ENCODE data around the gene LNX2.

Gene LNX2

GRCh38 chr13:27528908-27529307, 91.4 kb downstream of the LNX2 start:
- H4K20me1 ChIP-seq (ENCODE audit: low read depth, low read length) = no peaks in the 10 kb centered on the region
- H3K9ac ChIP-seq (ENCODE audit: low read length) = no peak overlapping the region
- no peak overlapping the region for H3K27ac ChIP-seq (ENCODE audit: low read depth, low read length)
- H3K9me2 ChIP-seq (replicated peaks; ENCODE audit: insufficient read depth, low read length) = no peaks in the 10 kb centered on the region
- no peaks in the 10 kb centered on the region for H3K79me2 ChIP-seq (ENCODE audit: insufficient read depth, low read length)
- no peaks in the 10 kb centered on the region for H3F3A ChIP-seq (ENCODE audit: insufficient read depth)
- no peaks in the 10 kb centered on the region for H3K27me3 ChIP-seq (ENCODE audit: low read length)
- TF ChIP-seq EZH2phosphoT487 (conservative IDR thresholded peaks at IDR 0.05; ENCODE audit: low read length) = no peak
- TF ChIP-seq CTCF (IDR thresholded peaks at IDR 0.05; ENCODE audit: insufficient read depth, low read length, poor library complexity, severe bottlenecking) = no peak
- no peak overlapping the region for H2AFZ ChIP-seq (ENCODE audit: low read depth, low read length, severe bottlenecking)
- no peak overlapping the region for H3K4me3 ChIP-seq (ENCODE audit: insufficient read depth, low read length, poor library complexity, severe bottlenecking)
- no peaks in the 10 kb centered on the region for H3K36me3 ChIP-seq (ENCODE audit: low read length)
- no peaks in the 10 kb centered on the region for H3K9me3 ChIP-seq (ENCODE audit: insufficient read depth, low read length)
- H3K4me2 ChIP-seq (ENCODE audit: low read depth, low read length, poor library complexity, severe bottlenecking) = no peak overlapping the region

GRCh38 chr13:27526516-27526915, 93.8 kb downstream of the LNX2 start:
- H3K4me3 ChIP-seq (ENCODE audit: insufficient read depth, low read length, poor library complexity, severe bottlenecking) = no peak overlapping the region
- no peaks in the 10 kb centered on the region for H3K36me3 ChIP-seq (ENCODE audit: low read length)

GRCh38 chr13:27524981-27525975, 95.1 kb downstream of the LNX2 start:
- H3K79me2 ChIP-seq (ENCODE audit: insufficient read depth, low read length) = no peaks in the 10 kb centered on the region
- H3K36me3 ChIP-seq (ENCODE audit: low read length) = no peaks in the 10 kb centered on the region
- no peak overlapping the region for H2AFZ ChIP-seq (ENCODE audit: low read depth, low read length, severe bottlenecking)
- no peak overlapping the region for H3K27ac ChIP-seq (ENCODE audit: low read depth, low read length)
- no peaks in the 10 kb centered on the region for H3K9me3 ChIP-seq (ENCODE audit: insufficient read depth, low read length)
- H3F3A ChIP-seq (ENCODE audit: insufficient read depth) = no peaks in the 10 kb centered on the region
- H3K4me2 ChIP-seq (ENCODE audit: low read depth, low read length, poor library complexity, severe bottlenecking) = no peak overlapping the region
- no peaks in the 10 kb centered on the region for H4K20me1 ChIP-seq (ENCODE audit: low read depth, low read length)
- no peaks in the 10 kb centered on the region for H3K27me3 ChIP-seq (ENCODE audit: low read length)
- H3K9me2 ChIP-seq (replicated peaks; ENCODE audit: insufficient read depth, low read length) = no peaks in the 10 kb centered on the region
- H3K9ac ChIP-seq (ENCODE audit: low read length) = no peak overlapping the region
- TF ChIP-seq EZH2phosphoT487 (conservative IDR thresholded peaks at IDR 0.05; ENCODE audit: low read length) (no peak), CTCF (IDR thresholded peaks at IDR 0.05; ENCODE audit: insufficient read depth, low read length, poor library complexity, severe bottlenecking) (no peak)
- no peak overlapping the region for H3K4me3 ChIP-seq (ENCODE audit: insufficient read depth, low read length, poor library complexity, severe bottlenecking)

More at GRCh38 chr13:27526516-27526915, 93.8 kb downstream of the LNX2 start:
- Histone ChIP-seq H3K27me3 (ENCODE audit: low read length) (no peaks in the 10 kb centered on the region), H3K4me2 (ENCODE audit: low read depth, low read length, poor library complexity, severe bottlenecking) (no peak overlapping the region), H3K9ac (ENCODE audit: low read length) (no peak overlapping the region), H3K27ac (ENCODE audit: low read depth, low read length) (no peak overlapping the region), H3K9me3 (ENCODE audit: insufficient read depth, low read length) (no peaks in the 10 kb centered on the region), H2AFZ (ENCODE audit: low read depth, low read length, severe bottlenecking) (no peak overlapping the region), H4K20me1 (ENCODE audit: low read depth, low read length) (no peaks in the 10 kb centered on the region), H3K79me2 (ENCODE audit: insufficient read depth, low read length) (no peaks in the 10 kb centered on the region), H3K9me2 (replicated peaks; ENCODE audit: insufficient read depth, low read length) (no peaks in the 10 kb centered on the region), H3F3A (ENCODE audit: insufficient read depth) (no peaks in the 10 kb centered on the region)
- no peak for TF ChIP-seq CTCF (IDR thresholded peaks at IDR 0.05; ENCODE audit: insufficient read depth, low read length, poor library complexity, severe bottlenecking)
